Measurements from ENCODE around the gene DCAF4.

The DCAF4 gene

GRCh38 chr14:72926292-72927028 lies at the start of gene DCAF4:
Gene DCAF4 (plus strand): TSS chr14:72926464. CDS start chr14:72937979, 11,515 bp downstream.
- peak within 1 kb of the TSS; percentile 80 for H3K4me3 ChIP-seq (ENCODE audit: low read depth, low read length)
- DNase-seq (ENCODE audit: low read depth) = peak; percentile 98
- TF ChIP-seq POLR2A (IDR thresholded peaks at IDR 0.05; ENCODE audit: extremely low read depth, insufficient read length) (no peak), CTCF (IDR thresholded peaks at IDR 0.05; ENCODE audit: low read depth, low read length) (no peak), MAX (IDR thresholded peaks at IDR 0.05; ENCODE audit: low read depth, low read length) (peak; percentile 88), MYC (IDR thresholded peaks at IDR 0.05; ENCODE audit: low read depth, low read length) (peak; percentile 70; the same call in 1 of the 2 replicates)

GRCh38 chr14:72876710-72877063 lies 49.6 kb upstream of the DCAF4 start:
- no peak overlapping the region for H3K4me3 ChIP-seq (ENCODE audit: low read depth, low read length)
- no peak for DNase-seq (ENCODE audit: low read depth)
- TF ChIP-seq MAX (IDR thresholded peaks at IDR 0.05; ENCODE audit: low read depth, low read length) (no peak), CTCF (IDR thresholded peaks at IDR 0.05; ENCODE audit: low read depth, low read length) (no peak), MYC (IDR thresholded peaks at IDR 0.05; ENCODE audit: low read depth, low read length) (no peak), POLR2A (IDR thresholded peaks at IDR 0.05; ENCODE audit: extremely low read depth, insufficient read length) (no peak)

GRCh38 chr14:72878746-72879145 lies 47.5 kb upstream of the DCAF4 start:
- no peak for TF ChIP-seq POLR2A (IDR thresholded peaks at IDR 0.05; ENCODE audit: extremely low read depth, insufficient read length)
- no peak for TF ChIP-seq CTCF (IDR thresholded peaks at IDR 0.05; ENCODE audit: low read depth, low read length)
- no peak for TF ChIP-seq MYC (IDR thresholded peaks at IDR 0.05; ENCODE audit: low read depth, low read length)
- no peak for TF ChIP-seq MAX (IDR thresholded peaks at IDR 0.05; ENCODE audit: low read depth, low read length)
- H3K4me3 ChIP-seq (ENCODE audit: low read depth, low read length) = no peak overlapping the region
- DNase-seq (ENCODE audit: low read depth) = no peak

- no peak for DNase-seq (ENCODE audit: low read depth)
- H3K4me3 ChIP-seq (ENCODE audit: low read depth, low read length) = no peak overlapping the region
- TF ChIP-seq POLR2A (IDR thresholded peaks at IDR 0.05; ENCODE audit: extremely low read depth, insufficient read length) (no peak), CTCF (IDR thresholded peaks at IDR 0.05; ENCODE audit: low read depth, low read length) (no peak), MAX (IDR thresholded peaks at IDR 0.05; ENCODE audit: low read depth, low read length) (no peak), MYC (IDR thresholded peaks at IDR 0.05; ENCODE audit: low read depth, low read length) (no peak)
These were observed 46.8 kb upstream of the DCAF4 start for GRCh38 chr14:72879431-72879830.

GRCh38 chr14:72880164-72880563 lies 46.1 kb upstream of the DCAF4 start:
- DNase-seq (ENCODE audit: low read depth) = no peak
- no peak overlapping the region for H3K4me3 ChIP-seq (ENCODE audit: low read depth, low read length)
- TF ChIP-seq MYC (IDR thresholded peaks at IDR 0.05; ENCODE audit: low read depth, low read length) = no peak
- TF ChIP-seq CTCF (IDR thresholded peaks at IDR 0.05; ENCODE audit: low read depth, low read length) = no peak
- TF ChIP-seq POLR2A (IDR thresholded peaks at IDR 0.05; ENCODE audit: extremely low read depth, insufficient read length) = no peak
- TF ChIP-seq MAX (IDR thresholded peaks at IDR 0.05; ENCODE audit: low read depth, low read length) = no peak

Measured in NB4 (cell line).